CD4-positive, alpha-beta T cell treated with Interleukin-2 at 100 ng/mL for 4 hours (primary cell): ENCODE measurements around the gene FXYD4.
"Not testable (repeated sequence)": the region's sequence is repeated elsewhere in the genome, so short reads cannot be mapped to it uniquely, and the experiment has no call there.

Source experiments
- DNase-seq: peaks from one replicate; pipeline ENCODE4 v3.0.0-alpha.2; 2020; ENCODE audit warnings: low spot score

Gene FXYD4

DNA sequence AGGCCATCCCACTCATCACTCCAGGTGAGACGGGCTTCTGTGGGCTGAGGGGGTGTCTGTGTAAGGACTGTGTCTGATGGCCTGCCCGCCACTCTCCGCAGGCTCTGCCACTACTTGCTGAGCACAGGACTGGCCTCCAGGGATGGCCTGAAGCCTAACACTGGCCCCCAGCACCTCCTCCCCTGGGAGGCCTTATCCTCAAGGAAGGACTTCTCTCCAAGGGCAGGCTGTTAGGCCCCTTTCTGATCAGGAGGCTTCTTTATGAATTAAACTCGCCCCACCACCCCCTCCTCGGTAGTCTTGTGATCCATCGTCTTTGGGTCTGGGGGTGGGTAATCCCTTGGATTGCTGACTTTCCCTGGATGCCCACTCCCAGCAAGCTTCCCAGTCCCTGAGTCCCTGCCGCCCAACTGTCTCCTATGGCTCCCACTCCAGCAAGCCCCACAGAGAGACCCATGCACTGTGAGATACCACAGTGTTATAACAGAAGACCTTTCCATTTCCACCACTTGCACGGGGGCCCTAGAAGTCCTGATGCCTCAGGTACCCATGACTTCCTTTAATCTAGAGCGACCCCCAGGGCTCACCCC lies 4.7 kb downstream of the FXYD4 start:
- DNase-seq: no peak

DNA sequence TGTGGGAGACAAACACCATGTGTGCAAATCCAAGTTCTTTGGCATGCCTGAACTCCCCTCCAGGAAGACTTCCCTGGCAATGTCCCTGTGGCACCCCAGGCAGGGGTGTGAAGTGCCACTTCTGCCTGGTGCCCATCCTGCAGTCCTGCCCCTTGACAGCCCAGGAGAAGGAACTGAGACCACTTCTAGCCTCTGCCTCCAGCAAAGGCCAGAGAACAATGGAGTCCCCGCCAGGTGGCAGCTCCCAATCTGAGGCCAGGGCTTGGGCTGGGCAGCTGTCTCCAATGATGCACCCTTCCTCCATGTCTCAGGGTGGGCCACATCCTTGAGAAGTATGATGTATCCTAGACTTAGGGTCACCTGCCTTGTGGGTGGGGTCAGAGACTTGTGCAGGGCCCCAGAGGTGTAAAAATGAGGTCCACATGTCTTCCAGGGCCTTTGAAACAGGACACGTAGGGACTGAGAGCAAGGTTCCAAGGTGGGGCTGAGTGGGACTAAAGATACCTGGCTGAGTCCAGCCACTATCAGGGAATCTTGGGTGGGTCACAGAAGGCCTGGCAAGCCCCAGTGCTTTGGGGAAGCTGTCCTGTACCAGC lies 5.5 kb downstream of the FXYD4 start:
- DNase-seq: no peak

DNA sequence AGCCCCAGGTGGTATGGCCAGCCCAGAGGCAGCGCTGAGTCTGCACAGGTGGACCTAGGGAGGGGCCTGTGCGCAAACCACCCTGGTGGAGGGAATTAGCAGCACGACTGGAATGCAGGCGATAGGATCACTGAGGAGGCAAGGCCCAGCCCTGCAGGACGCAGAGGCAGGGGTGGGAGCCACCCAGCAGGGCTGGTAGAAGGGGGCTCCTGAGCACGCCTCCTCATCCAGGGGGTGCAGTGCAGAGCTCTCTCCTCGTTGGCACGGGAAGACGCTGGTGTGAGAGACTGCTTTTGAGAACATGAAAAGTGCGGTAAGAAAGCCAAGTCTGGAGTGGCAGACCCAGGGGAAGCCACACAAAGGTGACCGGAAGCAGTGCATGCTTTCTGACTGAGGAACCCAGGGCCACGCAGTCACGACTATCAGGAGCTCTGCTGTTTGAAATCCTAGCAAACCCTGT lies 6.0 kb downstream of the FXYD4 start:
- DNase-seq: no peak

DNA sequence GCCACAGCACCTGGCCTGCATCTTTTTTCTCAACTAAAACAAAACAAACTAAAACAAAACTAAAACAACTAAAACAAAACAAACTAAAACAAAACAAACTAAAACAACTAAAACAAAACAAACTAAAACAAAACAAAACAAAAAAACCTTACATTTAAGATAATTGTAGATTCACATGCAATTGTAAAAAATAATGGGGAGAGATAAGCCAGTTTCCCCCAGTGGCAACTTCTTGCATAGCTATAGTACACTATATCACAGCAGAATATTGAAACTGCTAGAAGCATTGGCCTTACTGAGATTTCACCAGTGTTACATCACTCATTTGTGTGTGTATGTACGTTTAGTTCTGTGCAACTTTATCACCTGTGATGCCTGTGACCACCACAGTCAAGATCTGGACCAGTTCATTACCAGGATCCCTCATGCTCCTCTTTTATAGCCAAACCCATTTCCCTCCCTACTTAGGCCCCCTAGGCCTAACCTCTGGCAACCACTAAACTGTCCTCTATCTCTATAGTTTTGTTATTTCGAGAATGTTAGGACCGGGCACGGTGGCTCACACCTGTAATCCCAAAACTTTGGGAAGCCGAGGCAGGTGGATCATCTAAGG lies 9.3 kb downstream of the FXYD4 start:
- DNase-seq: no peak

DNA sequence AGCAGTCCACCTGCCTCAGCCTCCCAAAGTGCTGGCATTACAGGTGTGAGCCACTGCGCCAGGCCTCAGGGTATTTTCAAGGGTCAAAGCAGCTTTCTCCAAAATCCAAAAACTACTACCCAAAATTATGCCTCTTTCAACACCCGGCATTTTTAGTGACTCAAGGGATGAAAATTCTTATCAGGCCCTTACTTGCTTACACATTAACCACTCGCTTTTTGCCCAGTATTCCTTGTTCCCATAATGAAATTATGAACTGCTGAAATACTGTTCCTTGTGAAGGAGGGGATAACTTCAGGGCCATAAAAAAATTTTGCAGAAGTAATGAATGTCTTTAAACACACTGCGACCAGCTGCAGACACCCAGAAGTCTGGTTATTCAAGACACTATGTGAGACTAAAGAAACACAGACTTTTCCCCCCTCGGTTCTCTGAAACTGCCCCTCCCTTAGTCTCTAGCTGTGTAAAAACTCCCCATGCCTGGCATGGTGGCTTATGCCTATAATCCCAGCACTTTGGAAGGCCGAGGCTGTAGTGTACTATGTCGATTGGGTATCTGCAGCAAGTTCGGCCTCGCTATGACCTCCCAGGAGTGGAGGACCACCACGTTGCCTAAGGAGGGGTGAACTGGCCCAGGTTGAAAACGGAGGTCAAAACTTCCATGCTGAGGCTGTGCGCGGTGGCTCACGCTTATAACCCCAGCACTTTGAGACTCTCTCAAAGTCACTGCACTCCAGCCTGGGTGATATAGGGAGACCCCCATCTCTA lies 12.0 kb downstream of the FXYD4 start:
- DNase-seq: no peak

DNA sequence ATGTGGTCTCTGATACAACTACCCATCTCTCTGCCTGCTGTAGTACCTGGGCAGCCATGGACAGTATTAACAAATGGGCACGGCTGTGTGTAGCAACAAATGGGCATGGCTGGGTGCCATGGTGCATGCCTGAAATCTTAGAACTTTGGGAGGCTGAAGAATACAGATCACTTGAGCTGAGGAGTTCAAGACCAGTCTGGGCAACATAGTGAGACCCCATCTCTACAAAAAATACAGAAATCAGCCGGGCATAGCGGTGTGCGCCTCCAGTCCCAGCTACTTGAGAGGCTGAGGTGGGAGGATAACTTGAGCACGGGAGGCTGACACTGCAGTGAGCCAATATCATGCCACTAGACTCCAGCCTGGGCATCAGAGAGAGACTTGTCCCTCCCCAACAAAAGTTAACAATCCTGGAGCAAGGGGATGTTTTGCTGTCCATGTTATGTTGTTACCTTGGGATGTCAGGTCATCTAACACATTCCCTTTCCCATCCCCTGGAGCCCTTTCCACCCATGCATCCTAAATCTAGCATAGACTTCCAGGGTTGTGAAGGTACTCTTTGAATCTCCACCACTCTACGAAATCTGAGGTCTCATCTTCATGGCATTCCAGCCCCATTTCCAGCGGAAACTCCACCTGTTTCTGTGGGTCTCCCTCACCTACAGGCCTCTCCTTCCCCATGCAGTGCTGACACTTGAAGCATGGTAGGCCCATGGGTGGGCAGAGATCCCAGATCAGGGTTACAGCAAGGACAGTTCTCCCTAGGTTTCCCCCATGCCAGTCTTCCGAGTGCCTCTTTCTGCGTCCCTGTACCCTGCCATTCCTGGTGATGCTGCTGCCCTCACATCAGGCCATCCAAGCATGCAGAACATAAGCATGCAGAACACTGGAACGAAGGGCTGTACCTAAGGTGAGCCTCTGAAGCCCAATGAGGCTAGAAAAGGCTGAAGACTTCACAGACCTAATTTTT lies 13.1 kb downstream of the FXYD4 start:
- DNase-seq: no peak

DNA sequence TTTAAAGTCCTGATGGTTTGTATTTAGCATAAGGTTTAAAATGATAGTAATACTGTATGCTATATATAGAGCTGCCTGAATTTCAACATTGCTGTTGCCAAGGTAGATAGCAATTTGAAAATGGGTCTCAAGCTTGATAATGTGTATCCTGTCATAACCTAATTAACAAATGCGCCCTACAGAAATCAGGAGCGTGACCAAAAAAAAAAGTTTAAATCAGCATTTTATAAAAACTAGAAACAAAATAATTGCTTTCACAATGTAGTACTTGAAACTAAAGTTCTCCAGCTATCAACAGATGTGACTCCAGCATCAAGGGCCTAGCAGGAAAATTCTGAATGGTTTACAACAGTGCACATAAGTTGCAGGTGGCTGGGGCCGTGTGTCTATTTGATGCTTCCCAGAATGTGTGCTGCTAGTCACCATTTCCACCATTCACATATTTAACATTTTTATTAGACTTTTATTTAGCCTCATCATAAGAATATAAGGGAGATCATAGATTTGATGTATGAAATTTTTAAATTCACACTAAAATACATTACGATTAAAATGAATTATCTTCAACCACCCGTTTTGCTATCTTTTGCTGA lies 14.1 kb downstream of the FXYD4 start:
- DNase-seq: no peak

DNA sequence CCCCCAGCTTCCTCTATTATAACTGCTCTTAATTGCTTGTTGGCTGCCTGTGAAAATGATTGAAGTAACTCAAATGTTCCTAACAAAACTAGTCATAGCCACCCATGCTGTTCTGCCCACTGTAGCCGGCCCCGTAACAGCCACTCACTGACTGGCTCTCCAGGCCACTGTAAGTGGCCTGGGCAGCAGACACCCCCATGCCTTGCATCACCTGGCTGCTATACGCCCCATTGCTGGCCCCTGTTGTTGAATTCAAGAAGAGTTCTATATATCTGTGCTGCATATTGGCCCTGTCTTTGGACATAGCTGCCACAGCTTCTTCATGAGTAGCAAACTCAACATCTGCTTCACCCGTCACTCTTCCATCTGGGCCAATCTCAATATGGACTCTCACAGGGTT lies 15.1 kb downstream of the FXYD4 start:
- DNase-seq: no peak

DNA sequence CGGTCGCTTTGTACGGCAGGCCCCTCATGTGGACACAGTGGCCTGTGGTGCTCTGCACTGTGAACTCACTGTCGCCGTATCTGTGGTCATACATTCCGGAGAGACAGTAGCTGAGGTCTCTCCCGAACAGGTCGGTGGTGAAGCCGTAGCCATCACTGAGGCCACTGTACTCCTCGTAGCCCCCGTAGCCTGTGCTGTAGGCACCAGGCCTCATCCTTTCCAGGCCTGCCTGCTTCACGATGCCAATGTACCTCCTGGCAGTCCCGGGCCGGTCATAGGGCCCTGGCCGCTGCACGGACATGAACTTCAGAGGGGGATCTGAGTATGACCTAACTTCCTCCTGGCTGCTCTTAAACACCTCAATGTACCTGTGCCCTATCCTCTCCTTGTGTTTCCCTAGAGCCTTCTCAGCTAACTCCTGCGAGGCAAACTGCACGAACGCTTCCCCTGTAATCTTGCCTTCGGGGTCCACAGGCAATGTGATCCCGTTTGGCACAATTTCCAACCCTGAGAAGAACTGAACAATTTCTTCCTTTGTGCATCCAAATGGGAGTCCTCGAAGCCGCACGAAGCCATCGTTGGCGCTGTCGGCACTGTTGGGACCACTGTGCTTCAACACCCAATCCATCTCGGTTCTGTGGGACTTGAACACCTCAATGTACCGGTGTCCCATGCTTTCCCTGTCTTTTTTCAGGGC lies 15.7 kb downstream of the FXYD4 start:
- no peak for DNase-seq

DNA sequence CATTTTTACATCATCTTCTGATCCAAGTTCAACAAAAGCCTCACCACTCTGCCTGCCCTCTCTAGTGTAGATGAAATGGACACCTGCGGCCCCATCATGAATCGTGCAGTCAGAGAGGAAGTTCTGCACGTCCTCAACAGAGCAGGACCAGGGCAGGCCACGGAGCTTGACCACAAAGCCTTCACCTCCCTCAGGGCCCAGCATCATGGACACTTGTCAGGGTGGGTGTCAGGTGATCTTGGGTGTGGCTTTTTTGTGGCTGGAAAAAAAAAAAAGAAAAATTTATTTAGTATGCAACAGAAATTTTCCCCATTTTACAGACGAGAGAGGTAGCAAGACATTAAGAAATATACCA lies 16.2 kb downstream of the FXYD4 start:
- DNase-seq: no peak

DNA sequence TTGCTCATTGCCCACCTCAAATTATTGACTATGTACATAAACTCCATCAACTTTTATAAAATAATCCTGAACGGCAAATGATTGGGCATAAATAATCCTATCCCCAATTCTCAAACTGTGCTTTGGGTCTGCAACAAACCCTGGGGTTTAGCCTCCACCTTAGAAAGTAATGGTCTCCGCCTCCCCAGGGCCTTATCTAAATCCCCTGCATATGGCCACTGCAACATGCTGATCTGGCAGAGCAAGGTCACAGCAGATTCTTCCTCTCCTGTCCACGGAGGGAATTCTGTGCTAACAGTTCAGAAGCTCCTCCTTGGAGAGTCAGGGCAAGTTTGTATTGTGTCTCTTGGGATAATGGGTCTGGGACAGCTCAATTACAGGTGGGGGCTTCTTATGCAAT lies 18.4 kb downstream of the FXYD4 start:
- DNase-seq: no peak

DNA sequence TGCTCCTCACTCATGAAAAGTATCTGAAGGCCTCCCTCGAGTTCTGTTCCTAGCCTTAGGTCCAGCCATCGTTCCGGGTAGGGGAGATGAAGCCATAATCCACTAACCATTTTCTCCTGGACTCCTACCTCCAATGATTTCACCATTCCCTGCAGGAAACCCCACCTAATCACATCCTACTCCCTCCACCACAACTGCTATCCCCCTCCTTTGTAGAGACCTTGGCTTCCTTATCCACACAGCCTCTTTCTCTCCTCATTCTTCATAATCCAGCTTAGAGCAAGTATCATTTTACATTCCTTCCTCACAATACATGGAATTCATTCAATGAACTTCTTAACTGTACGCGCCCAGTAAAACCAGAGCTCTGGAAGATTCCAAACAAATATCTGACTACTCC lies 18.9 kb downstream of the FXYD4 start:
- no peak for DNase-seq

DNA sequence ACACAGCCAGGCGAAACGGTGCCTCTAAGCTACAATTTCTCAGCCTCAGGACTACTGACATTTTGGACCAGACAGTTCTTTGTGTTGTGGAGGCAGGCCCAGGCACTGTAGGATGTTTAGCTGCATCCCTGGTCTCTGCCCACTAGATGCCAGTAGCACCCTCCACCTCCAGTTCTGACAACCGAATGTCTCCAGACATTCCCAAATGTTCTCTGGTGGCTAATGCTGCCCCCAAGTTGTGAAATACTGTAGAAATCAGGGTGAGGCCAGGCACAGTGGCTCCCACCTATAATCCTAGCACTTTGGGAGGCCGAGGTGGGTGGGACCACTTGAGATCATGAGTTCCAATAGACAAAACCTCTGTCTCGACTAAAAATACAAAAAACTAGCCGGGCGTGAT lies 19.3 kb downstream of the FXYD4 start:
- peak; percentile 44 for DNase-seq

DNA sequence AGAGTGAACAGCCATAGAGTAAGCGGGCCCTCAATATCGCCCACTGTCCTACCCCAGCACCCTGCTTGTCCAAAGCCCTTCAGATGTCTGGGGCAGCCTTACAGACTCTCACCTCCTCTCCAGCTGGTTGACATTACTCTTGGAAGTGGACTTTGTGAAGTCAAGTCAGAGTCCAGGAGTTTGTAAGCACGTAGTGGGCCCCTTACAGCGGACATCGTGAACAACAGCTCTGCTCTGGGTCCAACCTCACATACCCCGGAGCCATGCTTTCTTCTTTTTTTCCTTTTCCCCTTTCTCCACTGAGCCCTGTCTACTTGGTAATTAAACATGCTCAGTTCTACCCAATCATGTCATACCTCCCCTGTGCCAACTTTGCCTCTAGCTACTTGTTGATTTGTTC lies 20.1 kb downstream of the FXYD4 start:
- no peak for DNase-seq

DNA sequence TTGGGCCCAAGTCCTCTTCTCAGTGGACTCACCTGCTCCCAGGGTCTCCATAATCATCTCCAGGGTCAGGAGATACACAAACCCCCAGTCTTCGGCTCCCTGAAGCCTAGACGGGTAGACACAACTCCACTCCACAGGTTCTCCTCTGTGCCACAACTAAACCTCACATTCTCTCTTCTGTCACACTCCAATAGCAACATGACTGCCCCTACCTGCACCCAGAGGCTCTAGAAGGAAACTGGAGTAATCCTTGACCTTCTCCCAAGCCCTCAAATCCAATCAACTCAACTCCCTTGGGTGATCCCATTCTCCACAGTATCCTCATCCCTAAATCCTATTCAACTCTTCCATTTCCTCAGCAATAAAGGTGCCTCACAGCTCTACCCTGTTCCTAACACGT lies 21.3 kb downstream of the FXYD4 start:
- DNase-seq: no peak

DNA sequence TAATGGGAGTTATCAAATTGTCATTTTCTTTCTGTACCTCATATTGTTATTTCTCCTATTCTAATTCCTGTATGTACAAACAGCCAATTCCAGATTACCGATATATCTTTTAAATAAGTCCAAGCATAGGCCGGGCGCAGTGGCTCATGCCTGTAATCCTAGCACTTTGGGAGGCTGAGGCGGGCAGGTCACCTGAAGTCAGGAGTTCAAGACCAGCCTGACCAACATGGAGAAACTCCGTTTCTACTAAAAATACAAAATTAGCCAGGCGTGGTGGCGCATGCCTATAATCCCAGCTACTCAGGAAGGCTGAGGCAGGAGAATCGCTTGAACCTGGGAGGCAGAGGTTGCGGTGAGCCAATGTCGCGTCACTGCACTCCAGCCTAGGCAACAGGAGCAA lies 21.8 kb downstream of the FXYD4 start:
- not testable (repeated sequence) for DNase-seq

DNA sequence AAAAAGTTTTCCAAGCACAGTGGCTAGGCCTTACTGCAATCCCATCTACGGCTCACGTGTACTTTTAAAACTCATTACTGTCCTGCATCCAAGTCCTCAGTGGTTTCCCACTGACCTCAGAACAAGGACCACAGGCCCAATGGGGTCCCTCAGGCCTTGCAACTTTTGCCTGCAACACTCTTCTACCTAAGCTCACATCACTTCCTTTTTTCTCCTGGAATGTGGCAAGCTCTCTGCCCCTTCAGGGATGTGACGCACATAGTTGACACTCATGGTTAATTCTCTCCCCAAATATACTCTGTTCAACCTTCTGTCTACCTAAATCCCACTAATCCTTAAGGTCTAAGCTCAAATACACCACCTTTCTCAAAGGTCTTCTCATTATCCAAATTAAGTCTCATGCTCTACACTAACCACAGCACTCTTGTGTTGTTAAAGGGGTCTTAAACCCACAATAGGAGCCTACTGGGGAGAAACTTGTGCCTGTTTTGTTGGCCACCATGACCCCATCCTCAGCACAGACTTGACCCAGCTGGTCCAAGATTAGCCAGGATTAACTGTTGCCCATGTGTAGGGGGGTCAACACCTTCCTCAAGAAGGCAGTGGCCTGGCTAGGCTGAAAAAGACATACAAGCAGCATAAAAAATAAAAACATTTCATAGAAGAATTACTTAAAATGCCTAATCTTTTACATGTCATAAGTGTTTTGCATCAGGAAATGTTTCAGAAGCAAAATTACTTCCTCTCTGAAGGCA lies 22.3 kb downstream of the FXYD4 start:
- DNase-seq: no peak

DNA sequence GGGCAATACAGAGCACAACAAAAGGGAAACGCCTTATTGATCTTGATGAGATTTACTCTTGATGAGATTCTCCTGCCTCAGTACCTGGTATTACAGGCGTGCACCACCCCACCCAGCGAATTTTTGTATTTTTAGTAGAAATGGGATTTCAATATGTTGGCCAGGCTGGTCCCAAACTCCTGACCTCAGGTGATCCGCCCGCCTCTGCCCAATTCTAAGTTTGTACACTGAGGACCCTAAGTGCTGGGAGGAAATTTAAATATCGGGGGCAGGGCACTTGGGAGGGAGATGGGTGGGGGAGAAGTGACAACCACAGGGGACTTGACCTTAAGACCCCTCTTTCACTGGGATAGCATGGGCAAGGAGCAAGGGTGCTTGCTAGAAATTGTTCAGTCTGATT lies 23.4 kb downstream of the FXYD4 start:
- no peak for DNase-seq

DNA sequence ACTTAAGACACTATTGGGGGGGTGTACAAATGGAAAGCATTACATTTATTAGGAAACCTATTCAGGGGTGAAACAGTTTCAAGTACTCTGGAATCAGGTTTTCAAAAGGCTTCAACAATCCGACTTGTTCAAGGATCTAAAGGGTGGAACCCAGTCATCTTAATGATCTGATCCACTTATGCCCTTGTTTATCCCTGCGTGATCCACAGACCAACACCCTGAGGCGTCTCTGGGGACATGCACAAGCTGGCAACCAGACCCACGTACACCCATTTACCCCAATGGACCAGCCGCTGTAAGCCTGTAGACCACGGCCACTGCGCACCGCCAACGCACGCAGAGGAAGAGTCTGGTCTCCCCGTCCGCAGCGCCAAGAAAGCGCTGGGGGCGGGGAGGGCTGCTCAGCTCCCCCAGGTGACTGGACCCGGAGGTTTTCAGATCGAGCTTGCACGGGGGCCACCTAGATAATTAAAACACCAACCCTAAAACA lies 24.2 kb downstream of the FXYD4 start:
- DNase-seq: no peak
